Measurements from ENCODE around the gene RPTOR.

Gene RPTOR

DNA sequence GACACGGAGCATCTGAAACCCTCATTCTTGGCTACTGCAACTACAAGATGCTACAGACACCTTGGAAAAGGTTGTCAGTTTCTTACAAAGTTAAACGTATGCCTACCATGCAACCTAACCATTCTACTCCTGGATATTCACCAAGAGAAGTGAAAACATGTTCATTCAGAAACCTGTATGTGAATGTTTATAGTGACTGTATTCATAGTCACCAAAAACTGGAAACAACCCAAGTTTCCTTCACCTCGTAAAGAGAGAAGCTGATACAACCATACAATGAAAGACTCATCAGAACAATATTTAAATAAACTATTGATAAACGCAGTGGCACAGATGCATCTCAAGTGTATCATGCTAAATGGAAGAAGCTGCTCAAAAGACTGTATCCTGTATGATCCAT, 391.6 kb downstream of the RPTOR start:
- Histone ChIP-seq H3K36me3 (replicated peaks; ENCODE audit: low read depth, low read length) (no peaks in the 10 kb centered on the region), H4K20me1 (ENCODE audit: insufficient read depth, low read length) (no peaks in the 10 kb centered on the region)
- TF ChIP-seq CTCF (IDR thresholded peaks at IDR 0.05; ENCODE audit: low read depth, low read length), result no peak
- no peak for TF ChIP-seq EZH2phosphoT487 (IDR thresholded peaks at IDR 0.05; ENCODE audit: low read depth)

DNA sequence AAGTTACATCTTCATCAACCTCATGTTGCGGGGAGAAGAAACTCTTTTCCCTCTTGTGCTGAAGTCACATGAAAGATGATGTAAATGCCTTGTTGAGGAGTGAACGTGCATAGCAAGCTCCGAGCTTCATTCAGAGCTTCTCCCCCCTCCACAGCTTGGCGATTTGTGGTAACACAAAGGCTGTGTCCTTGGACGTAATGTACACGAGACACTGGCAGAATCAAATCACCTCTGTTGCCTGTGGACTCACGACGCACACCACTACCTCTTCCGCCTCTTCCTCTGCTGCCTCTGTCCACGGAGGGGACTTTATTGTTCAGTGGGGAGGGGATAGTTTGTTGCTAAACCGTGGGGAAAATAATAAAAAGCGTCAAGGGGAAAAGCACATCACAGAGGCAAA, 392.1 kb downstream of the RPTOR start:
- Histone ChIP-seq H3K4me2 (ENCODE audit: low read length) (no peak overlapping the region), H3K79me2 (ENCODE audit: low read length) (no peaks in the 10 kb centered on the region), H3K36me3 (replicated peaks; ENCODE audit: low read depth, low read length) (no peaks in the 10 kb centered on the region), H3K27ac (ENCODE audit: low read length) (no peak overlapping the region), H3K27me3 (ENCODE audit: low read depth, low read length) (no peaks in the 10 kb centered on the region), H2AFZ (ENCODE audit: low read depth, low read length) (no peak overlapping the region), H3K4me1 (ENCODE audit: low read length) (no peaks in the 10 kb centered on the region), H3K9ac (ENCODE audit: low read length) (no peak overlapping the region), H3K4me3 (ENCODE audit: low read length) (no peak overlapping the region), H3K9me3 (ENCODE audit: insufficient read depth, low read length) (no peaks in the 10 kb centered on the region), H4K20me1 (ENCODE audit: insufficient read depth, low read length) (no peaks in the 10 kb centered on the region)
- TF ChIP-seq CTCF (IDR thresholded peaks at IDR 0.05; ENCODE audit: low read depth, low read length), result no peak
- no peak for TF ChIP-seq EZH2phosphoT487 (IDR thresholded peaks at IDR 0.05; ENCODE audit: low read depth)

More for the DNA sequence above, 391.6 kb downstream of the RPTOR start:
- no peak overlapping the region for H3K27ac ChIP-seq (ENCODE audit: low read length)
- H3K4me2 ChIP-seq (ENCODE audit: low read length), result no peak overlapping the region
- no peaks in the 10 kb centered on the region for H3K79me2 ChIP-seq (ENCODE audit: low read length)
- H3K9me3 ChIP-seq (ENCODE audit: insufficient read depth, low read length), result no peaks in the 10 kb centered on the region
- H2AFZ ChIP-seq (ENCODE audit: low read depth, low read length), result no peak overlapping the region
- no peak overlapping the region for H3K4me3 ChIP-seq (ENCODE audit: low read length)
- H3K27me3 ChIP-seq (ENCODE audit: low read depth, low read length), result no peaks in the 10 kb centered on the region
- no peaks in the 10 kb centered on the region for H3K4me1 ChIP-seq (ENCODE audit: low read length)
- H3K9ac ChIP-seq (ENCODE audit: low read length), result no peak overlapping the region

DNA sequence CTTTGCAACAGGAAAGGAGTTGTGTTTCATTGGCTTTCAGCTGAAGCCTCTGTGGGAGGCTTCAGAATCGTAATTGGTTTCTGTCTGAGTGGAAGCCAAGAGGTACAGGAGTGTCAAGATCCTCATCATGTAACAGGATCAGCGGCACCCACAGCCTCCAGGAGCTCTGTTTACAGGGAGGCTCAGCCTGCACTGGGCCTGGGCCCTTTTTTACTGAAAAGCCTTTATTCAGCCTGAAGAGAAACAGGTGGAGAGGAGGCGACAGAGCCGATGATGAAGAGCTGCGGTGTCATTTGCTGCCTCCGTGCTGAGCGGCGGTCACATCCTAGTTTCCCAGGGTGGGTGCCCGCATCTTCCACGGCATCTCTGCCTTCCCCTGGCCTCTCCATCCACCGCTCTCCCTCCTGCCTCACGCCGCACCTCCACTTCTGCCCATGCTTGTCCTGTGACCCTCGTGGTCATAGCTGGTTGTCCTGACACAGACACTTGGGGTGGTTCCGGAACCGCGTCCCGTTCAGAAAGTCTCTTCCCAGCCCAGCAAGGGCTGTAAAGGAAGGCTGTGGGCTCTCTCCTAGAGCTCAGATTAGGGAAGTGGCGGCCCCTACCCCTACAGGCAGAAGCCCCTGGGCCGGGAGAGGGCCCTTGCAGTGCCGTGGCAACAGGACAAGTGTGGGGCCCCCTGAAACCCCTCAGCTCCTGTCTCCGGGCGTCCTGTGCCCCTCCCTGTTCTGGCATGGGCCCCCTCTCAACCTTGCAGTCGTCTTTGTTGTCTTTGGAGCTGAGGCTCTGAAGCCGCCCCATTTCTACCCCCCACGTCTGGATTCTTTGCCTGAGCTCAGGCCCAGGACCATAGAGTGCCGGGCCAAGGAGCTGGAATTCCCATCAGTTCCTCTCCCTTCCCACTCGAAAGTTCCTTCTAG, 393.1 kb downstream of the RPTOR start:
- no peak overlapping the region for H2AFZ ChIP-seq (ENCODE audit: low read depth, low read length)
- TF ChIP-seq CTCF (IDR thresholded peaks at IDR 0.05; ENCODE audit: low read depth, low read length), result no peak
- TF ChIP-seq EZH2phosphoT487 (IDR thresholded peaks at IDR 0.05; ENCODE audit: low read depth), result no peak
- no peaks in the 10 kb centered on the region for H3K27me3 ChIP-seq (ENCODE audit: low read depth, low read length)
- no peak overlapping the region for H3K9ac ChIP-seq (ENCODE audit: low read length)
- H3K79me2 ChIP-seq (ENCODE audit: low read length), result no peaks in the 10 kb centered on the region
- no peaks in the 10 kb centered on the region for H3K36me3 ChIP-seq (replicated peaks; ENCODE audit: low read depth, low read length)
- no peaks in the 10 kb centered on the region for H3K4me1 ChIP-seq (ENCODE audit: low read length)
- H3K4me2 ChIP-seq (ENCODE audit: low read length), result no peak overlapping the region
- no peak overlapping the region for H3K4me3 ChIP-seq (ENCODE audit: low read length)
- H3K27ac ChIP-seq (ENCODE audit: low read length), result no peak overlapping the region
- no peaks in the 10 kb centered on the region for H3K9me3 ChIP-seq (ENCODE audit: insufficient read depth, low read length)
- no peaks in the 10 kb centered on the region for H4K20me1 ChIP-seq (ENCODE audit: insufficient read depth, low read length)

GRCh38 chr17:80938556-80938955, 393.9 kb downstream of the RPTOR start:
- H3K36me3 ChIP-seq (replicated peaks; ENCODE audit: low read depth, low read length), result no peaks in the 10 kb centered on the region
- no peak overlapping the region for H3K4me2 ChIP-seq (ENCODE audit: low read length)
- no peak overlapping the region for H3K4me3 ChIP-seq (ENCODE audit: low read length)
- no peak overlapping the region for H3K27ac ChIP-seq (ENCODE audit: low read length)
- no peak for TF ChIP-seq EZH2phosphoT487 (IDR thresholded peaks at IDR 0.05; ENCODE audit: low read depth)
- no peak for TF ChIP-seq CTCF (IDR thresholded peaks at IDR 0.05; ENCODE audit: low read depth, low read length)
- H4K20me1 ChIP-seq (ENCODE audit: insufficient read depth, low read length), result no peaks in the 10 kb centered on the region
- no peaks in the 10 kb centered on the region for H3K4me1 ChIP-seq (ENCODE audit: low read length)
- H3K9me3 ChIP-seq (ENCODE audit: insufficient read depth, low read length), result no peaks in the 10 kb centered on the region
- no peak overlapping the region for H2AFZ ChIP-seq (ENCODE audit: low read depth, low read length)
- no peaks in the 10 kb centered on the region for H3K79me2 ChIP-seq (ENCODE audit: low read length)
- no peaks in the 10 kb centered on the region for H3K27me3 ChIP-seq (ENCODE audit: low read depth, low read length)
- no peak overlapping the region for H3K9ac ChIP-seq (ENCODE audit: low read length)
